Ecto neural progenitor cell (in vitro differentiated cells): ENCODE results near the gene OVCA2.

ENCODE experiments used
- DNase-seq: peaks from one replicate; pipeline ENCODE4 v3.0.0-alpha.2; 2018; ENCODE audit warnings: low spot score

Gene OVCA2

DNA sequence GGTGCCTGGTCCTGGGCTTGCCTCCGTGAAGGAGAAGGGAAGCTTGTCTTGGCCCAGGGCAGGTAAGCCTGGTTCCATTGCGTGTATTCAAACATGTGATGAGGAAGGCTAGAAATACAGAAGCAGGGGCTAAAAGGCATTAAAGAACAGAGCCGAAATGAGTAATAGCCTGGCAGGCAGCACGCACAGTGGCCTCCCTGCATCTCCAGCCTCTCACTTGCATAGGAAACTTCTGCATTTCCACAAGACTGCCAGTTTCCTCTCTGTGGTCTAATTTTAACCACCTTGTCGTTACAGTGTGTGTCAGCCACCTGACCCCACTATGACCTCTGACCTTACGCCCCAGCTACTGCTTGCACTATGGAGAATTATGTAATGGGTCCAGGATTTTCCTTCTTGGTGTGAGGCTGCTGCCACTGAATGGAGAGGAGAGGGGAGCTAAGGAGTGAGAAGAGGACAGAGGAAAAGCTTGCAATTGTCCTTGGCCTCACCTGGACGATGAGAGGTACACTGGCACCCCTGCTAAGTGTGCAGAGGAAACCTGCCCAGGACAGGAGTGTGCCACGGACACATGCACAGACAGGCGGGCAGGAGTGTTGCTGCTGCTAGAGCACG, 45.9 kb downstream of the OVCA2 start:
- DNase-seq, result no peak

- no peak for DNase-seq
Observed at GRCh38 chr17:2089021-2089422, 47.2 kb downstream of the OVCA2 start.

GRCh38 chr17:2090210-2090641, 48.4 kb downstream of the OVCA2 start:
- DNase-seq, result no peak

DNA sequence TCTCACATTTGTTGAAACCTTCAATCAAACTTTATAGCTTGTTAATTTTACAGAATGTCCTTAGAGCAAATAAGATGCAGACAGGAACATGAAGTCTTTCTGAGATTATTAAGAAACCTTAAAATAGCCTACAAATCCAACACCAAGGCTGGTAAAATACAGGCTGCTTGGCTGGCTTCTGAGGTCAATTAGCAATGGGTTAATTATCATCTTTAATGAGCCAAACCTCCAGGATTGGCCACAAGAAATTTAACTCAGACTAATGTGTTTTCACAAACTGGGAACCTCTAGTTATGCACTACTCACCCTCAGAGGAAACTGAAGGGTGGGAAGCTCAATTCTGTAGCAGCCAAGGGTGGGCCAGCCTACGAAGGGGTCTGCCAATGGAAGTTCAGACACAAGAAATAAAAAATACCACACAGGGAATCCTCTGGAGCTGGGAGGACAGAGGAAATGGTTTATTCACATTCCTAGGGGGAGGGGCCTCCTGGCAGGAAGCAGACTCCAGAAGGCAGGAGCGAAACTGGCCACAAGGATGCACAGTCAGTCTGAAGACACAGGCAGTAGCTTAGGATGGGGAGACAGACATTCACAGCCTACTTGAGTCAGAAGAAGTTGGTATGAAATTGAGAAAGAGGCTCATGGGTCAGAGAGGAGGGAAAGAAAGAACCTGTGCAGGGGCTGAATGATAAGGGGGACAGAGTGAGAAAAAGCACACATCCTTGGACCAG, 49.1 kb downstream of the OVCA2 start:
- DNase-seq, result peak; percentile 67

DNA sequence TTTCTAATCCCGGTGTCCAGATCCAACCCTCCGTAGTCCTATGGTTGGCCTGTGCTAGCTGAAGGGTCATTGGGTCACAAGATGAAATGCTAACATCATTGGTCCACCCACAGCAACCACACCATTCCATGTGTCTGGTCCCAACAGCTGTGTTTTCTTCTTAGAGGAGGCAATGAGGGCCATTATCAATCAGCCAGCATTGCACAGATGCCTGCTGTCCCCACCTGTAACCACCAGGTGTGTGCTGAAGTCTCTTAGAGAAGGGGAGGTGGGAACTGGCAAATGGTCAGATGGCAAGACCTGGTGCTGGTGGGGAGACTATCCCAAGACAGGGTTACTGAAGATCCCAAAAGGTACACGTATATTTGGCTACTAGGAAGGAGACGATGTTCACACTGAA, 50.4 kb downstream of the OVCA2 start:
- no peak for DNase-seq
